SKM-1 (cell line): ENCODE measurements around the gene FNTB.
"Not testable (repeated sequence)": the region's sequence is repeated elsewhere in the genome, so short reads cannot be mapped to it uniquely, and the experiment has no call there.

ENCODE experiments used
- DNase-seq: peaks from one replicate; lab custom pipeline; 2025; ENCODE audit not compliant: unreplicated experiment; lab: John Stamatoyannopoulos, UW

Gene FNTB

GRCh38 chr14:65011538-65011937 lies 24.8 kb downstream of the FNTB start:
- DNase-seq: no peak

- no peak for DNase-seq
Observed at GRCh38 chr14:65012353-65012752, 25.7 kb downstream of the FNTB start.

GRCh38 chr14:65015391-65015790 lies 28.7 kb downstream of the FNTB start:
- DNase-seq: no peak

GRCh38 chr14:65016471-65016870 lies 29.8 kb downstream of the FNTB start:
- DNase-seq: no peak

DNA sequence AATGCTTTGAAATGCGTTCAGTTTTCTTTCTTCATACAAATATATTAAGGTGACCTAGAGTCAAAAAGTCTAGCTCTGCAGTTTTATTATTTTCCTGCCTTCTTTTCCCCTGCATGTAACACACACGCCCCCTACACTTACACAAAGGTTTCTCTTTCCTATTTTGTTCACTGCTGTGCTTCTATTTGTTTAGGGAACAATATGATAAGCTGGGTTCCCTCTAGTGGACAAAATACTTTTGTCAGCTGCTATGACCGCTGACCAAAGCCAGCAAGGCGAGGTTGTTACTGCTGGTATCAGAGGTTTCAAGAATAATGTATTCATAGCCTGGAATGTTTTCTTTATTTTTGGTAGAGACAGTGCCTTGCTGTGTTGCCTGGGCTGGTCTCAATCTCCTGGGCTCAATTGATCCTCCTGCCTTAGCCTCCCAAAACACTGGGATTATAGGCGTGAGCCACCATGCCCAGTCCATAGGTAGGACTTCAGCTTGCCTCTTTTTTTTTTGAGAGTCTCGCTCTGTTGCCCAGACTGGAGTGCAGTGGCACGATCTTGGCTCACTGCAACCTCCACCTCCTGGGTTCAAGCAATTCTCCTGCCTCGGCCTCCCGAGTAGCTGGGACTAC lies 33.4 kb downstream of the FNTB start:
- no peak for DNase-seq

DNA sequence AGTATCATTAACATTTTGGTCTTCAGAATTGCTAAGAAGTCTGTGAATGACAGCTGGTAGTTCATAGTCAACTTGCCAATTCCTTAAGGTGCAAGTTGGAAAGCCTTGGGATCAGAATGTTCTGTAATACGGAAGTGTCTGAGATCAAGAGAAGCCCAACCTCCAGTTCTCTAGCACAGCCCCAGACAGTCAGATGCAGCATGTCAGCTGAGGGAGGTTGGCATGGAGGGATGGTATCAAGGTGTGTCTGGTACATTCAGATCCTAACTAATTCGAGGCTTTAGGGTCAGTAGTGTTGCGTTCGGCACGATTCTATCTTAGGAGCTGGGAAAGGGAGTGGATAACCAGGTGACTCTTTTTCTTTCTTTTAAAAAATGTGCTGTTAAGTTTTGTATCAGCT lies 38.3 kb downstream of the FNTB start:
- DNase-seq: no peak

- no peak for DNase-seq
Observed at GRCh38 chr14:65025818-65026217, 39.1 kb downstream of the FNTB start.

GRCh38 chr14:65026526-65026925 lies 39.8 kb downstream of the FNTB start:
- DNase-seq: no peak

DNA sequence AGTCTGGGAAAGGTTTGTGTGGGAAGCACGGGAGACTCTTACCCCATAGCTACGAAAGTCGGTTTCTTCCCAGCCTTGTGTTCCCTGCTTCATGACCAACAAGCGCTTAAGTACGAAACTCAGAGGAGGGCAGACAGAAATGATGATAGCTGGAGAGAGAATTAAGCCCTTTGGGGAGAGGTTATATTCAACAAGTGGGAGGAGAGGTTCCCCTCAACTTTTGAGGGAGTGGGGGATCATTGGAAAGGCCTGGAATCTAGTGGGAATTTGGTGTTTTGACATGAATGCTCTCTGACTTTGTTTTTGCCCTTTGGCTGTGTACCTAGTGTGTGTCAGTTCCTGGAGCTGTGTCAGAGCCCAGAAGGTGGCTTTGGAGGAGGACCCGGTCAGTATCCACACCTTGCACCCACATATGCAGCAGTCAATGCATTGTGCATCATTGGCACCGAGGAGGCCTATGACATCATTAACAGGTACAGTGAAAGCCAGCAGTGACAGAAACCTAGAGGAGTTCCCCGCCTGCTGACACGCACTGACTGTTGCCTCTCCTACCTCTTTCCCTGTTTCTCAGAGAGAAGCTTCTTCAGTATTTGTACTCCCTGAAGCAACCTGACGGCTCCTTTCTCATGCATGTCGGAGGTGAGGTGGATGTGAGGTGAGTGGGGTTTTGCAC lies 40.6 kb downstream of the FNTB start:
- no peak for DNase-seq

- no peak for DNase-seq
Observed at GRCh38 chr14:65028937-65029336, 42.2 kb downstream of the FNTB start.

- not testable (repeated sequence) for DNase-seq
Observed at GRCh38 chr14:65031321-65031720, 44.6 kb downstream of the FNTB start.

- DNase-seq: no peak
Observed at GRCh38 chr14:65032319-65032718, 45.6 kb downstream of the FNTB start.

GRCh38 chr14:65033181-65033580 lies 46.5 kb downstream of the FNTB start:
- DNase-seq: no peak

DNA sequence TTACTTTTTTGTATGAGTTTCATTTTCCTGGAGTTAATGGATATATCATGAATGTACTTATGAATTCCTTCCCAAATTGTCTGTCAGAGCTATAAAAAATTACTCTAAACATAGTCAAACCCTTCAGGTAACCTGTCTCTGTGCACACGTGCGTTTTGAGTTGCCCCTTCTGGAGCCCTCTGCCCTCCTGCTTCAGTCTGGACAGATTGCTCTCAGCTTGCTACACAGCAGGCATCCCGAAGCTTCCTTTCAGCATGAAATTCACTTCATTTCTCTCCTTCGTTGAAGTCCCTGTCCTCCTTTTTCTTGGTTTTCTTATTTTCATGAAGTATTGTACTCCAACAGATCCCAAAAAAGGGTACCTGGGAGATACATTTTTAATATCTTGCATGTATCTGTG lies 47.3 kb downstream of the FNTB start:
- DNase-seq: no peak

GRCh38 chr14:65035049-65035448 lies 48.4 kb downstream of the FNTB start:
- no peak for DNase-seq

- DNase-seq: no peak
Observed at GRCh38 chr14:65038966-65039365, 52.3 kb downstream of the FNTB start.

GRCh38 chr14:65040666-65041433 lies 54.2 kb downstream of the FNTB start:
- DNase-seq: no peak

DNA sequence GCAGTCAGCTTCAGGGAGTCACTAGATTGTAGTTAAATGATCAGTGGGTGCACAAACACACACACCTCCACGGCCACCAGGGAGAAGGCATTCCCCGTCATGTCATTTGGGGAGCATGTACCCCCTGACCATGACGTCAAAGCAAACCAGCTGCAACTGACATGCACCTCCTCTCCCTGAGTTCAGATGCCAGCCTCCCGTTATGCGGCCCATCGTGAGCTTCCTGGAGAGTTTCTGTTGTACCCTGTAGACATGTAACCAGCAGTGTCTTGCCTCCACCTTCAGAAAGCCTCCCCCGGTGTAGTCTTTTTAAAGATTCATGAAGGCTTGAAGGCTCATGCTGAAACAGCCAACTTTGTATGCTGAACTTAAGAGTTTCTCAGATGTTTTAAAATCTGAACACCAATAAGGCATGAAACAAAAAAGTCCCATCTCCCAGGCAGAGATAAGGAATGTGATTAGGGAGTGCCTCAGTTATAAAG lies 54.8 kb downstream of the FNTB start:
- DNase-seq: no peak

DNA sequence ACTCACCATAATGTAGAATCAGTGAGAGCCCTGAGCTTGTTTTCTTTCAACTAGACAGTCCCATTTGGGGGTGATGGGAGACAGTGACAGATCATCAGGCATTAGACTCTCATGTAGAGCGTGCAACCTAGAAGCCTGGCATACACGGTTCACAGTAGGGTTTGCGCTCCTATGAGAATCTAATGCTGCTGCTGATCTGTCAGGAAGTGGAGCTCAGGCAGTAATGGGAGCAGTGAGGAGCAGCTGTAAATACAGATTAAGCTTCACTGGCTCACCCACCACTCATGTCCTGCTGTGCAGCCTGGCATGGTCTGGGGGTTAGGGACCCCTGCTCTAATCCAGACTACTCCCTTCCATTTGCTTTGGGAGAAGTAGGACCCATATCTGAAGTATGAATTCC lies 55.6 kb downstream of the FNTB start:
- peak; percentile 29 for DNase-seq

- peak; percentile 52 for DNase-seq
Observed at GRCh38 chr14:65042731-65043372, 56.2 kb downstream of the FNTB start.

DNA sequence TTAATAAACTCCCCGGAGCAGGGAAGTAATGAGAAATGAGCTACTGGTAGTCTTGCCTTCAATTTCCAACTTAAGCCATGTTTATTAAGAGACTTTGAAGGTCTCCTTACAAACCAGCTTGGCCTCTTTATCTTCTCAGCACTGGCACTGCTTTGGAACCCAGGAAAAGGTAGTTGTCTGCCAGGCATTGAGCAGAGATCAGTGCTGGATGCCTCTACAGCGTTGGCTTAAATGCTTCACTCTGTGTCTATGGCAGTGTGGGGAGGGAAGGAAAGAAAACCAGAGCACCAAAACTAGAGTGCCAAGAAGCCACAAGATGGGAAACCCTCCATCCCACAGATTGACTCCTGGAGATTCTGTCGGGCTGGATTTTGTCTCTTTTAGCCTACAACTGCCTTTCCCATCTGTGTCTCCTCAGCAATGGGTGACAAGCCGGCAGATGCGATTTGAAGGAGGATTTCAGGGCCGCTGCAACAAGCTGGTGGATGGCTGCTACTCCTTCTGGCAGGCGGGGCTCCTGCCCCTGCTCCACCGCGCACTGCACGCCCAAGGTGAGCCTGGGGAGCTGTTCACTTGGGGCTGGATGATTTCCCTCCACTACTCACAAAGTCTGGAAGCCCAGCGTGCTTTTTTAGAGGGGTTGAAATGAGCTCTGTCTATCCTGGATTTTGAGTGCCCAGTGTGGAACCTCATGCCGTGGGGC lies 57.3 kb downstream of the FNTB start:
- no peak for DNase-seq
